IPS-18c (cell line): Measurements from ENCODE around the gene LSAMP.
"Not testable (repeated sequence)": the region's sequence is repeated elsewhere in the genome, so short reads cannot be mapped to it uniquely, and the experiment has no call there.

Experiments
- H3K4me3 ChIP-seq: 2 replicates; pipeline ENCODE4 v1.7.0; 2013; ENCODE audit warnings: low read depth, mild to moderate bottlenecking, low read length, moderate library complexity; ENCODE audit not compliant: insufficient read depth
- H3K9me3 ChIP-seq: one replicate; pipeline ENCODE4 v1.6.1; 2013; ENCODE audit warnings: mild to moderate bottlenecking, low read length, moderate library complexity; ENCODE audit not compliant: control insufficient read depth, insufficient read depth

The LSAMP gene

GRCh38 chr3:115800489-115801075, 644.7 kb downstream of the LSAMP start:
- H3K4me3 ChIP-seq = no peak overlapping the region
- no peaks in the 10 kb centered on the region for H3K9me3 ChIP-seq

DNA sequence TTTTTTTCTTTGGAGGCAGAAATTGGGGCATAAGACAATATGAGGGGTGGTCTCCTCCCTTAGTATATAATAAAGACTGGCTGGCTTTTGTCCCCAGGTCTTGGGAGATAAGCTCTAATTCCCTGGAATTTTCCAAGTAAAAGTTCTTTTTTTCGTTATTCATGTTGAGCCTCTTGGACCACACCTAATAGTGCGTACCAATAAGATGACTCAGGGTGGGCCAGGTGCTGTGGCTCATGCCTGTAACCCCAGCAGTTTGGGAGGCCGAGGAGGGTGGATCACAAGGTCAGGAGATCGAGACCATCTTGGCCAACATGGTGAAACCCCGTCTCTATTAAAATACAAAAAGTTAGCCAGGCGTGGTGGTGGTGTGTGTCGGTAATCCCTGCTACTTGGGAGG, 645.2 kb downstream of the LSAMP start:
- not testable (repeated sequence) for H3K4me3 ChIP-seq, H3K9me3 ChIP-seq

- Histone ChIP-seq H3K9me3 (no peaks in the 10 kb centered on the region), H3K4me3 (no peak overlapping the region)
These were observed 652.9 kb downstream of the LSAMP start for GRCh38 chr3:115792206-115792955.

GRCh38 chr3:115791271-115792153, 653.8 kb downstream of the LSAMP start:
- H3K9me3 ChIP-seq, H3K4me3 ChIP-seq: not testable (repeated sequence)

DNA sequence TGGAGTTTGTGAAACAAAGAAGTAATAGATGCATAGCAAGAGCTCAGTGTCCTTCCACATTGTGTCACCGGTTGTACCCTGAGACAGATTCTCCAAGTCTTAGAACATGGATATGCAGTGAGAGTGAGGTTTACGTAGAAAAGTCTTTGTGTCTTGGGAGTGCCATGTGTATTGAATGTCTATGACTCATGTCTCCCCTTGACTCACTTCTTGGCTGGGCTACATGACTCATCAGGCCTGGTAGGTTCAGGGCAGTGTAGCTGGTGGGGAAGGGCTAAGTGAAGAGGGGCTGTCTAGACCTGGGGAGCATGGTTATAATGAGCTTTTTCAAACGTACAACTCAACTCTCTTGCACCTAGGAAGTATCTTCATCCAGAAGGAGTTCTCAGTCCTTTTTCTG, 654.5 kb downstream of the LSAMP start:
- Histone ChIP-seq H3K4me3 (no peak overlapping the region), H3K9me3 (no peaks in the 10 kb centered on the region)

- no peak overlapping the region for H3K4me3 ChIP-seq
- no peaks in the 10 kb centered on the region for H3K9me3 ChIP-seq
These were observed 655.8 kb downstream of the LSAMP start for GRCh38 chr3:115789481-115789880.

GRCh38 chr3:115788921-115789470, 656.3 kb downstream of the LSAMP start:
- no peak overlapping the region for H3K4me3 ChIP-seq

DNA sequence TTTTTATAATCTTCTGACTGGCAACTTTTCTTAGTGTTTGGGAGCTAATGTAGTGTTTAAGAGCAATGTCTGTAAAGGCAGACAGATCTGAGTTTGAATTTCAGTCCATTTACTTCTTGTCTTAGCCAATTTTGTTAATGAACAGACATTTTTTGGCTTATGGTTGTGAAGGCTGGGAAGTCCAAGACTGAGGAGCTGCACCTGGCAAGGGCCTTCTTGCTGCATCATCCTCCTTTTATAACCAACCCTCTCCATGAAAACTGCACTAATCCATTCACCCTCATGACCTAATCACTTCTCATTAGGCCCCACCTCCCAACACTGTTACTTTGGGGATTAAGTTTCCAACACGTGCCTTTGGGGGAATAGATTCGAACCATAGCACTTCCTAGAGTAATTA, 657.5 kb downstream of the LSAMP start:
- no peak overlapping the region for H3K4me3 ChIP-seq
- H3K9me3 ChIP-seq = no peaks in the 10 kb centered on the region

More at GRCh38 chr3:115788921-115789470, 656.3 kb downstream of the LSAMP start:
- no peaks in the 10 kb centered on the region for H3K9me3 ChIP-seq

- no peak overlapping the region for H3K4me3 ChIP-seq
- no peaks in the 10 kb centered on the region for H3K9me3 ChIP-seq
These were observed 659.5 kb downstream of the LSAMP start for GRCh38 chr3:115785782-115786181.

DNA sequence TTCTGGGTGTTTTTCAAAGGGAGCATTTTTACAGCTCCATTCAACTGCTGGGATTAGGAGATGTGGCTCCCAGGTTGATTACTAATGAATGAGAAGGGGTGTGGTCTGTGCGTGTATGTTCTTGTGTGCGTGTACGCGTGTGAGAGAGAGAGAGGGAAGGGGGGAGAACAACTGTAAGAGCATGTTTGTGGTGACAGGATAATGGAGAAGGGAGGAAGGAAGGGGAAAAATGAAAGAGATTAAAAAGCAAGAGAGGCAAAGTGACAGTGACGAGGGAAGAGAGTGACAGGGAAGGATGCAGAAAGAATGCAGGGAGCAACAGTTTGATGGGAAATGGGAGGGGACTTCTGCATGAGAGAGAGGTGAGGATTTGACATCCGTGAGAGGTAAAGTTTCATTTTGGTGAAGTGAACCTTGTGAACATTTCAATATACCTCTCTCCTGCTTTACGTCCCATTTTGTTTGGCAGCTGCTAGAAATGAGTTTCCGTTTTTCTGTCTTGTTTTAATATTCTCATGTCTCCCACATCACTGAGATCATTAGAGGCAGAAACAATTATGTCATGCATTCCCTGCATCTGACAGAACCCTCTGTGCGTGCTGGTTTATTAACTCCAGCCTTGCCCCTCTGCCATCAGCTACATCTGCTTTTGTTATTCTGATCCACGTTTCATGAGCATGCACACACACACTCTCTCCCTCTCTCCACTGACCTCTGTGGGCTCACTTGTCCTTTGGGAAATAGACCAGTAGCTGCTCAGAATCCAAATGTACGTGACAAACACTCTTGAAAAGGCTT, 660.3 kb downstream of the LSAMP start:
- H3K4me3 ChIP-seq = peak overlapping the region; percentile 77
- no peaks in the 10 kb centered on the region for H3K9me3 ChIP-seq

- Histone ChIP-seq H3K4me3 (peak overlapping the region; percentile 77), H3K9me3 (no peaks in the 10 kb centered on the region)
These were observed 661.1 kb downstream of the LSAMP start for GRCh38 chr3:115783938-115784738.

DNA sequence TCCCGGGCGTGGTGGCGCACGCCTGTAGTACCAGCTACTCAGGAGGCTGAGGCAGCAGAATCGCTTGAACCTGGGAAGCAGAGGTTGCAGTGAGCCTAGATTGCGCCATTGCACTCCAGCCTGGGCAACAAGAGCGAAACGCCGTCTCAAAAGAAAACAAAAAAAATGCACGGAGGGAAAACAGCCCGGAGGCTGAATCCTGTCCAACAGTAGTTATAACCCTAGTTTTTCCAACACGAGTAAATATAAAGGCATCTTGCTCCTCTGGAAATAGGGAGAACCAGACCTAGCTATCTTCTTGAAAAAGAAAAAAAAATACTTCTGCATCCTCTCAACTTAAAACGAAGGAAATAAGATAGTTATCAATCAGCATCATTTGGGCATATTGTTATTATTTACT, 661.9 kb downstream of the LSAMP start:
- peak overlapping the region; percentile 77; the same call in 1 of the 2 replicates for H3K4me3 ChIP-seq

DNA sequence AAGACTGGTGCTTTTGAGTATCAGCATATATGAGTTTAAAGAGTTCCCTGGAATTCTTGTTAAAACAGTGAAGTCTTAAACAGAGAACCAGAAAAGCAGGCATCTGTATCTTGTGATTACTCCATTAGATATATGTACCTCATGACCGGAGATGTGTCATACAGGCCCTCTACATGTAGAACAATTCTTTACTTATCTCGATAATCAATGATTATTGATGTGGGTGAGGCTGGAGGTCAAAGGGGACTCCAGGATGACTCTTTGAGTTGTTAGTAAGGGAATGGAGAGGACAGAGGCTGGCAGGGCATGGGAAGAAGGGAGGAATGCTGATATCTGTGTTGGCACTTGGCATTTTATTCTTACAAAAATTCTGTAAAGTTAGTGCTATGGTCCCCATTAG, 666.3 kb downstream of the LSAMP start:
- no peak overlapping the region for H3K4me3 ChIP-seq
- H3K9me3 ChIP-seq = no peaks in the 10 kb centered on the region

More for the DNA sequence above, 661.9 kb downstream of the LSAMP start:
- H3K9me3 ChIP-seq = not testable (repeated sequence)

DNA sequence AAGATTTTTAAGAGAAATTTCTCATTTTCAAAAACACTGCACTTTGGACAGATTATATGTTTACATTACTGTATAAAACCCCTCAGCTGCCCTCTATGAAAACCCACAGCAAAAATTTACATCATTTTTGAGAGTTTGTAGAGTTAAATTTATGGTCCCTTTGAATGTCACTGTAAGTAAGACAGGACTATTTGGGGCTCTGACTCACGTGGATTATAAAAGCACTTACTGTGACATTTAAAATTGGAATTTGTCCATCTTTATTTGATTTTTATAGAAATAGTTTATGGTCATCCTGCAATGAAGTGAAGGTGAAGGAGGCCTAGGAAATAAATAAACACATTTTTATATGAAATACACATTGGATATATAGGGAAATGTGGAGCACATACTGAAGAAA, 672.3 kb downstream of the LSAMP start:
- Histone ChIP-seq H3K4me3 (no peak overlapping the region), H3K9me3 (no peaks in the 10 kb centered on the region)

- no peak overlapping the region for H3K4me3 ChIP-seq
- no peaks in the 10 kb centered on the region for H3K9me3 ChIP-seq
These were observed 676.6 kb downstream of the LSAMP start for GRCh38 chr3:115768661-115769060.
